ENCODE data around the gene TRIO. TPM values are rescaled to one million over a fixed set of nuclear protein-coding genes. Genes with fewer than 3 reads are reported as not detected.

Gene TRIO
- total and polyA plus RNA-seq, 2 of the 8 experiments (the other 6 are each of a cell fraction or from before 2014, with no cell fraction given), result 35.1 to 69.1 TPM

- TF ChIP-seq ATF3 (IDR thresholded peaks at IDR 0.05; ENCODE audit: insufficient read depth, low read depth, low read length), result no peak
- no peak for TF ChIP-seq TCF12 (IDR thresholded peaks at IDR 0.05; ENCODE audit: low read depth, low read length)
These were observed 92.7 kb downstream of the TRIO start (continued) for GRCh38 chr5:14235872-14236271.
